Body of pancreas (tissue), 4 donors: ENCODE results near the gene PPP2R5B. TPM values are rescaled to one million over a fixed set of nuclear protein-coding genes. Genes with fewer than 3 reads are reported as not detected.
A peak's percentile ranks its signal among the peaks of the same experiment; 100 is the strongest.
"Not testable (repeated sequence)": the region's sequence is repeated elsewhere in the genome, so short reads cannot be mapped to it uniquely, and the experiment has no call there.

Experiments
- ATAC-seq: fragments of 150-250 bp; one replicate; pipeline ENCODE4 v1.9.1; 2016
- DNase-seq, 4 donors: peaks; one replicate each; pipeline ENCODE4 v3.0.0-alpha.2; 2019
- H3K27ac ChIP-seq, 4 donors: fragments of 200-600 bp; sonication (generic); 1 replicate in 3 of 4; 2 replicates in 1 of 4; pipeline versions ENCODE4 v1.5.1 to v1.6.1; 2016 to 2019; ENCODE audit warnings: mild to moderate bottlenecking in 1 of 4, mixed read lengths in 1 of 4, moderate library complexity in 1 of 4
- H3K27me3 ChIP-seq, 2 donors: fragments of 200-600 bp; sonication (generic); one replicate each; pipeline ENCODE4 v1.6.0; 2016; ENCODE audit warnings: mild to moderate bottlenecking in 1 of 2
- H3K36me3 ChIP-seq, 2 donors: fragments of 200-600 bp; sonication (generic); replicated peaks in 1 of 2; 2 replicates each; pipeline ENCODE4 v1.5.1; 2016; ENCODE audit warnings: low read depth in 2 of 2; ENCODE audit not compliant: insufficient read depth in 1 of 2
- H3K4me1 ChIP-seq: fragments of 200-600 bp; sonication (generic); one replicate; pipeline ENCODE4 v1.6.0; 2016
- H3K4me3 ChIP-seq, 2 donors: fragments of 200-600 bp; sonication (generic); 1 replicate in 1 of 2; 2 replicates in 1 of 2; pipeline ENCODE4 v1.5.1; 2016 to 2019
- H3K9me3 ChIP-seq, 3 donors: fragments of 200-600 bp; sonication (generic); 1 replicate in 2 of 3; 2 replicates in 1 of 3; pipeline ENCODE4 v1.5.1; 2016
- POLR2A ChIP-seq, 3 donors: fragments of 450-650 bp; IDR thresholded peaks; one replicate each; pipeline ENCODE4 v1.6.1; 2016; ENCODE audit warnings: antibody characterized with exemption in 3 of 3, mild to moderate bottlenecking in 2 of 3
- WGBS, 2 donors: methylation state at CpG; one replicate each; pipeline ENCODE4 v1.1.5; 2017; 5-methylcytosine and 5-hydroxymethylcytosine counted together
- intact Hi-C: fragments of 100-400 bp; cut with DNase I; formaldehyde crosslinking; loops from one replicate; pipeline ENCODE4 v1.15.1; 2023
- microRNA counts, 2 donors: library from miRNA; unstranded; fragments of <30 nt; microRNA quantifications; one replicate each; lab custom pipeline; 2017
- microRNA-seq, 2 donors: library from miRNA; unstranded; fragments of <30 nt; microRNA quantifications; one replicate each; pipeline ENCODE4, GENCODE V29; 2016; ENCODE audit warnings: borderline number of aligned reads in 2 of 2, borderline replicate concordance in 2 of 2
- small RNA-seq: library from RNA; depleted of rRNA; stranded (forward); fragments of <200 nt; gene quantifications from one replicate; pipeline ENCODE3, GENCODE V24; 2016
- total RNA-seq, 2 donors: library from RNA; depleted of rRNA; stranded (reverse); fragments of >200 nt; gene quantifications; one replicate each; pipeline ENCODE4 v1.1.0, GENCODE V29; 2016
- TF ChIP-seq, protein P1 (sequence below), 7 experiments: fragments of 450-650 bp in 4 of 7; fragments of 200-600 bp in 3 of 7; sonication (generic) in 3 of 7; IDR thresholded peaks; one replicate each; pipeline ENCODE4 v1.5.1; 2016 to 2019; ENCODE audit warnings: antibody characterized with exemption in 7 of 7

Gene PPP2R5B
- total RNA-seq, 2 donors from 2014 or later = 12.7 to 35.6 TPM

- TF ChIP-seq, protein P1, sequence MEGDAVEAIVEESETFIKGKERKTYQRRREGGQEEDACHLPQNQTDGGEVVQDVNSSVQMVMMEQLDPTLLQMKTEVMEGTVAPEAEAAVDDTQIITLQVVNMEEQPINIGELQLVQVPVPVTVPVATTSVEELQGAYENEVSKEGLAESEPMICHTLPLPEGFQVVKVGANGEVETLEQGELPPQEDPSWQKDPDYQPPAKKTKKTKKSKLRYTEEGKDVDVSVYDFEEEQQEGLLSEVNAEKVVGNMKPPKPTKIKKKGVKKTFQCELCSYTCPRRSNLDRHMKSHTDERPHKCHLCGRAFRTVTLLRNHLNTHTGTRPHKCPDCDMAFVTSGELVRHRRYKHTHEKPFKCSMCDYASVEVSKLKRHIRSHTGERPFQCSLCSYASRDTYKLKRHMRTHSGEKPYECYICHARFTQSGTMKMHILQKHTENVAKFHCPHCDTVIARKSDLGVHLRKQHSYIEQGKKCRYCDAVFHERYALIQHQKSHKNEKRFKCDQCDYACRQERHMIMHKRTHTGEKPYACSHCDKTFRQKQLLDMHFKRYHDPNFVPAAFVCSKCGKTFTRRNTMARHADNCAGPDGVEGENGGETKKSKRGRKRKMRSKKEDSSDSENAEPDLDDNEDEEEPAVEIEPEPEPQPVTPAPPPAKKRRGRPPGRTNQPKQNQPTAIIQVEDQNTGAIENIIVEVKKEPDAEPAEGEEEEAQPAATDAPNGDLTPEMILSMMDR (IDR thresholded peaks at IDR 0.05) = no peak
- peak in 2 of 3 donors; percentile 21 to 26 for TF ChIP-seq POLR2A (IDR thresholded peaks at IDR 0.05)
- Histone ChIP-seq H3K9me3 (no peaks in the 10 kb centered on the region), H3K4me1 (peaks cover 10% of the 10 kb centered on the region), H3K36me3 (no peaks in the 10 kb centered on the region), H3K4me3 (no peak within 1 kb of the TSS), H3K27me3 (no peaks in the 10 kb centered on the region), H3K27ac (peak within 1 kb of the TSS in 1 of 4 donors; percentile 21)
- peak; percentile 95 for ATAC-seq
- peak; percentile 88 to 94 (median 93) for DNase-seq
- intact Hi-C loops = no loop called here
- 18 to 59% methylated on average over 26 to 63 of the region's 69 CpGs for WGBS, 2 donors
Observed at GRCh38 chr11:64971421-64972233, 47.1 kb downstream of the PPP2R5B start, which contains the start of gene MAJIN. MAJIN (minus strand) TSS chr11:64972108; CDS start chr11:64959405, 12,703 bp downstream.

DNA sequence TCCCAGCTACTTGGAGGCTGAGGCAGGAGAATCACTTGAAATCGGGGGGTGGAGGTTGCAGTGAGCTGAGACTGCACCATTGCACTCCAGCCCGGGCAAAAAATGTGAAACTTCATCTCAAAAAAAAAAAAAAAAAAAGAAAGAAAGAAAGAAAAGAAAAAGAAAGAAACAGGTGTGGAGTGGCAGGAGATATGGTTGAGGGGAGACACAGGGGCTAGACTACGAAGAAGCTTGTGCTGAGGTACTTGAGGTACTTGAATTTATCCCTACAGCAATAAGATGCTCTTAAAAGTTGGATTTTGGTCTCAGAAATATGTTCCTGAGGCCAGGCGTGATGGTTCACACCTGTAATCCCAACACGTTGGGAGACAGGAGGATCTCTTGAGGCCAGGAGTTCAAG is 49.6 kb downstream of the PPP2R5B start:
- H3K27me3 ChIP-seq = no peaks in the 10 kb centered on the region
- no peak overlapping the region for H3K27ac ChIP-seq
- WGBS, 2 donors = 69 to 78% methylated on average over 4 to 5 of the region's 5 CpGs
- H3K36me3 ChIP-seq = no peaks in the 10 kb centered on the region
- intact Hi-C loops = no loop called here
- TF ChIP-seq POLR2A (IDR thresholded peaks at IDR 0.05) = no peak
- TF ChIP-seq, protein P1 (IDR thresholded peaks at IDR 0.05) = no peak
- H3K4me1 ChIP-seq = peaks cover 10% of the 10 kb centered on the region
- no peaks in the 10 kb centered on the region for H3K9me3 ChIP-seq
- no peak for ATAC-seq
- no peak overlapping the region for H3K4me3 ChIP-seq
- DNase-seq = no peak

DNA sequence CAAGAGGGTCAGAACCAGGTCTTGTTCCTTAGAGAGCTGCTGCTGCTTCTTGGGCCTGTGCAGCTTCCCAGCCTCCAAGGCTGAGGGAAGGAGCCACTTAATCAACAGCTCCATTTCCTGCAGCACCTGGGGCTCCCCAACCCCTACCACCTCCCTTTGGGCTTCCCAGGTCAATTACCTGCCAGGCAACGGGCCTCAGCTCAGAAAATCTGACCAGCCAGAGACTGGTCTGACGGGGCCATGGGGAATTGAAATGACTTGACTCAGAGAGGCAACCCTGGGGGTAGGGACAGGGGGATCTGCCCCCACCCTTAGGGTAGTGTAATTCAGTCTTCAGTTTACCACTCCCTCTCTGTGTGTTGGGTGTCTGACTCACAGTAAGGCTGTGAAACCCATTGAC is 52.2 kb downstream of the PPP2R5B start:
- DNase-seq (no peak), ATAC-seq (no peak)
- no peaks in the 10 kb centered on the region for H3K27me3 ChIP-seq
- H3K27ac ChIP-seq = no peak overlapping the region
- peaks cover 7% of the 10 kb centered on the region for H3K4me1 ChIP-seq
- intact Hi-C loops = no loop called here
- no peak for TF ChIP-seq POLR2A (IDR thresholded peaks at IDR 0.05)
- TF ChIP-seq, protein P1 (IDR thresholded peaks at IDR 0.05) = no peak
- no peaks in the 10 kb centered on the region for H3K9me3 ChIP-seq
- no peaks in the 10 kb centered on the region for H3K36me3 ChIP-seq
- H3K4me3 ChIP-seq = no peak overlapping the region
- WGBS, 2 donors = 82 to 83% methylated on average over 1 to 2 of the region's 2 CpGs

GRCh38 chr11:64983339-64983738 is 58.9 kb downstream of the PPP2R5B start:
- H3K27ac ChIP-seq, H3K27me3 ChIP-seq, H3K36me3 ChIP-seq, H3K4me1 ChIP-seq, DNase-seq, ATAC-seq, H3K9me3 ChIP-seq, intact Hi-C loops, H3K4me3 ChIP-seq: not testable (repeated sequence)
- 88 to 89% methylated on average over 5 of the region's 5 CpGs for WGBS, 2 donors

MicroRNAs encoded within 50 kb of the gene (microRNA counts, 767-probe panel; counts per million panel counts)
- microRNA hsa-miR-192-5p (lab: Ali Mortazavi, UCI) = 4,506 to 8,084 counts per million in 2 donors

Small RNAs within 50 kb of the gene (microRNA-seq; reads per million reads assigned to microRNA genes)
- 0 reads per million in 2 donors for gene MIR6749
- 0 reads per million in 2 donors for gene MIR6750

Small RNAs within 50 kb of the gene (small RNA-seq; reads per million reads assigned to genes)
- gene MIR6749 (not detected), gene MIR6750 (not detected)

Other genes with a start within 250 kb of the PPP2R5B start
- gene NRXN2, start 201.5 kb upstream of the PPP2R5B start, total RNA-seq = 1 to 10 TPM; 1.3 to 4.9 TPM
- gene RASGRP2, start 180.5 kb upstream of the PPP2R5B start, total RNA-seq = 10 to 100 TPM in 1 of 2 donors, 1 to 10 TPM in 1; 4.6 to 17.9 TPM
- 1 to 10 TPM in 1 of 2 donors, under 1 TPM in 1; 0.78 to 4.3 TPM for gene PYGM, start 164.7 kb upstream of the PPP2R5B start, total RNA-seq
- 100 to 1,000 TPM; 150 to 470 TPM for gene SF1, start 146.1 kb upstream of the PPP2R5B start, total RNA-seq
- gene MAP4K2, start 121.5 kb upstream of the PPP2R5B start, total RNA-seq = 10 to 100 TPM; 10.4 to 18.1 TPM
- 10 to 100 TPM; 18.8 to 18.9 TPM for gene MEN1, start 114.1 kb upstream of the PPP2R5B start, total RNA-seq
- 10 to 100 TPM; 13.5 to 18.9 TPM for gene CDC42BPG, start 80.0 kb upstream of the PPP2R5B start, total RNA-seq
- 10 to 100 TPM; 18.7 to 45.2 TPM for gene EHD1, start 46.1 kb upstream of the PPP2R5B start, total RNA-seq
- gene ATG2A, start 7.5 kb upstream of the PPP2R5B start, total RNA-seq = 10 to 100 TPM; 16.3 to 34.3 TPM
- 10 to 100 TPM in 1 of 2 donors, 1 to 10 TPM in 1; 7.3 to 18.5 TPM for gene GPHA2, start 11.2 kb downstream of the PPP2R5B start, total RNA-seq
- gene MAJIN, start 47.4 kb downstream of the PPP2R5B start, total RNA-seq = under 1 TPM in 1 of 2 donors, not detected in 1; 0.78 TPM
- 10 to 100 TPM in 1 of 2 donors, 1 to 10 TPM in 1; 2.3 to 20.8 TPM for gene BATF2, start 72.3 kb downstream of the PPP2R5B start, total RNA-seq
- 10 to 100 TPM; 67.6 to 75.5 TPM for gene ARL2, start 89.5 kb downstream of the PPP2R5B start, total RNA-seq
- 10 to 100 TPM in 1 of 2 donors, 1 to 10 TPM in 1; 7.9 to 10.6 TPM for gene SNX15, start 102.8 kb downstream of the PPP2R5B start, total RNA-seq
- 10 to 100 TPM in 1 of 2 donors, 1 to 10 TPM in 1; 5.4 to 30.3 TPM for gene SAC3D1, start 116.5 kb downstream of the PPP2R5B start, total RNA-seq
- gene NAALADL1, start 133.9 kb downstream of the PPP2R5B start, total RNA-seq = 10 to 100 TPM in 1 of 2 donors, 1 to 10 TPM in 1; 1.6 to 11.5 TPM
- 1 to 10 TPM in 1 of 2 donors, not detected in 1; 2.3 TPM for gene CDCA5, start 159.4 kb downstream of the PPP2R5B start, total RNA-seq
- gene ZFPL1, start 159.5 kb downstream of the PPP2R5B start, total RNA-seq = 10 to 100 TPM; 23.1 to 29.3 TPM
- gene VPS51, start 171.5 kb downstream of the PPP2R5B start, total RNA-seq = 100 to 1,000 TPM; 206 to 360 TPM
- gene TM7SF2, start 187.2 kb downstream of the PPP2R5B start, total RNA-seq = 10 to 100 TPM; 25.4 to 85.6 TPM
- gene ZNHIT2, start 193.0 kb downstream of the PPP2R5B start, total RNA-seq = 10 to 100 TPM; 18.7 to 33.9 TPM
- gene FAU, start 197.4 kb downstream of the PPP2R5B start, total RNA-seq = 1,000 to 10,000 TPM; 1,320 to 1,355 TPM
- 10 to 100 TPM; 34.2 to 35.6 TPM for gene MRPL49, start 197.6 kb downstream of the PPP2R5B start, total RNA-seq
- gene SYVN1, start 209.8 kb downstream of the PPP2R5B start, total RNA-seq = 10 to 100 TPM; 41.0 to 97.2 TPM
- not detected for gene SPDYC, start 245.5 kb downstream of the PPP2R5B start, total RNA-seq